ENCODE results near the gene TESPA1.
"Not testable (repeated sequence)": the region's sequence is repeated elsewhere in the genome, so short reads cannot be mapped to it uniquely, and the experiment has no call there.

The TESPA1 gene

DNA sequence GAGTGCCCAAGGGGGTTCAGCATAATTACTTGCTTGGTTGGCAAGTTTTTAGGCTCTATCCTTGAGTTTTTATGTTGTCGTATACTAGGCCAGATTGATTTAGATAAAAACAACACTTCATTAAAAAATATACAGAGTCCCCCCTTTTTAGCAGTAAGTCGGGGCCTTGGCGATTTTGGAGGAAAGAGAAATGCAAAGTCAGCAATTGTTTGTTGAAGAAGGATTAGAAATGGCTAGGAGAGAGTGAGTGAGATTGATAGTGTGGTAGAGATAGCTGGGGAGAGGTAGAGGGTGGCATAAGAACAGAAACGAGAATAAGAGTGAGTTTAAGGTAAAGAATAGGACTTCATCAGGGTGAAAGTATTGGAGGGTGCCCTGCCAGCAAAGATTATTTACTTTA lies 41.3 kb downstream of the TESPA1 start:
- H3K4me3 ChIP-seq (ENCODE audit: low read length); H3K9ac ChIP-seq (ENCODE audit: low read depth, low read length); H3K36me3 ChIP-seq (ENCODE audit: insufficient read depth, low read length); H3K27me3 ChIP-seq (ENCODE audit: insufficient read depth, low read length); H3K4me1 ChIP-seq (ENCODE audit: insufficient read depth, low read length); H3K9me3 ChIP-seq (ENCODE audit: insufficient read depth, low read depth, low read length); H3K27ac ChIP-seq (ENCODE audit: low read depth, low read length): not testable (repeated sequence)
- 92% methylated on average over 3 of the region's 4 CpGs for WGBS

DNA sequence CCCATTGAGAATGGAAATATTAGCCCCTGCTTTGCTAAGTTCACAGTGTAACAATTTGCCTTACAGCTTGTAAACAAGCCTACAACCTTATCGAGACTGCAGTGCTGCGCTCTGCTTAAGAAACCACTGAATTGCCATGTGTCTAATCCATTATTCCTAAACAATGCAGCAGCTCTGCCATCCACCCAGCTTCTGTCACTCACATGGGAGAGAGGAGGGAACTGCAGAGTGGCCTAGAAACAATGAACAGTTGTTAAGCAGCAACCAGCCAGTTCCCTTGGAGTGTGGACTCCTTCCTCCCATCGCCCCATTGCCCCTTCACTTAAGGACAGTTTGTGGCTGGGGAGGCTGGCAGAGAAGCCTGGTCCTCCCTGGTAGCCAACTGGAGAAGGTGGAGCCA lies 42.9 kb downstream of the TESPA1 start:
- Histone ChIP-seq H3K9me3 (ENCODE audit: insufficient read depth, low read depth, low read length) (no peaks in the 10 kb centered on the region), H3K36me3 (ENCODE audit: insufficient read depth, low read length) (no peaks in the 10 kb centered on the region), H3K4me1 (ENCODE audit: insufficient read depth, low read length) (peaks cover 8% of the 10 kb centered on the region; the same call in 1 of the 2 replicates), H3K9ac (ENCODE audit: low read depth, low read length) (no peak overlapping the region), H3K4me3 (ENCODE audit: low read length) (no peak overlapping the region), H3K27ac (ENCODE audit: low read depth, low read length) (no peak overlapping the region), H3K27me3 (ENCODE audit: insufficient read depth, low read length) (no peaks in the 10 kb centered on the region)
- 94% methylated on average over 2 of the region's 3 CpGs for WGBS

DNA sequence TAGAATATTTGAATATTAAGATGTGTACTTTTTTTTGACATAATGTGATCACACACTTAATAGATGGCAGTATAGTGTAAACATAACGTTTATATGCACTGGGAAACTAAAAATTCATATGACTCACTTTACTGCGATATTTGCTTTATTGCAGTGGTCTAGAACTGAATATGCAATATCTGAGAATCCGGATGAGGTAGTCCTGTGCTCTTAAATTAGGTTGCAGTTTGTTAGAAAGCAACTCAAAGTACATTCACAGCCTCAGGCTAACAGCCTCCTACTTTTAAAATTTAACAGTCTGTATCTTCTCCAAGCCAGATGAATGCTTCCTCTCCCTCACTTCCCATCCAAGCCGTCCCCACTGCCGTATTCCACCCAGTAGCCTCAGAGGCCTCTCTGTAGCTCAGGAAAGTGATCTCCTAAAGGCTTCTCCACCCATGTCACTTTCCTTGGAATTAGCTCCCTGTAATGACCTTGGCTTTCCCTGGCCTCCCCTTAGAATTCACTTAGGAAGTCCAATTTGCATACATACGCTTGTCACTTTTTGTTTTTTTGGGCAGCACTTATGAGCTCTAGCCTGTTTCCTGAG lies 43.7 kb downstream of the TESPA1 start:
- no peak overlapping the region for H3K4me3 ChIP-seq (ENCODE audit: low read length)
- no peak overlapping the region for H3K9ac ChIP-seq (ENCODE audit: low read depth, low read length)
- H3K27ac ChIP-seq (ENCODE audit: low read depth, low read length), result no peak overlapping the region
- H3K4me1 ChIP-seq (ENCODE audit: insufficient read depth, low read length), result peaks cover 8% of the 10 kb centered on the region; the same call in 1 of the 2 replicates
- no peaks in the 10 kb centered on the region for H3K9me3 ChIP-seq (ENCODE audit: insufficient read depth, low read depth, low read length)
- no peaks in the 10 kb centered on the region for H3K27me3 ChIP-seq (ENCODE audit: insufficient read depth, low read length)
- WGBS, result 84% methylated on average over 5 of the region's 6 CpGs
- H3K36me3 ChIP-seq (ENCODE audit: insufficient read depth, low read length), result no peaks in the 10 kb centered on the region

GRCh38 chr12:54937929-54938328 lies 46.6 kb downstream of the TESPA1 start:
- H3K27me3 ChIP-seq (ENCODE audit: insufficient read depth, low read length), result no peaks in the 10 kb centered on the region
- peaks cover 8% of the 10 kb centered on the region; the same call in 1 of the 2 replicates for H3K4me1 ChIP-seq (ENCODE audit: insufficient read depth, low read length)
- no peak overlapping the region for H3K4me3 ChIP-seq (ENCODE audit: low read length)
- 97% methylated on average over 2 of the region's 2 CpGs for WGBS
- H3K9ac ChIP-seq (ENCODE audit: low read depth, low read length), result no peak overlapping the region
- no peaks in the 10 kb centered on the region for H3K9me3 ChIP-seq (ENCODE audit: insufficient read depth, low read depth, low read length)
- H3K27ac ChIP-seq (ENCODE audit: low read depth, low read length), result no peak overlapping the region
- H3K36me3 ChIP-seq (ENCODE audit: insufficient read depth, low read length), result no peaks in the 10 kb centered on the region

GRCh38 chr12:54937376-54937775 lies 47.2 kb downstream of the TESPA1 start:
- peaks cover 8% of the 10 kb centered on the region; the same call in 1 of the 2 replicates for H3K4me1 ChIP-seq (ENCODE audit: insufficient read depth, low read length)
- H3K27ac ChIP-seq (ENCODE audit: low read depth, low read length), result no peak overlapping the region

GRCh38 chr12:54936736-54937135 lies 47.8 kb downstream of the TESPA1 start:
- Histone ChIP-seq H3K27ac (ENCODE audit: low read depth, low read length) (no peak overlapping the region), H3K27me3 (ENCODE audit: insufficient read depth, low read length) (no peaks in the 10 kb centered on the region), H3K9ac (ENCODE audit: low read depth, low read length) (no peak overlapping the region), H3K9me3 (ENCODE audit: insufficient read depth, low read depth, low read length) (no peaks in the 10 kb centered on the region), H3K36me3 (ENCODE audit: insufficient read depth, low read length) (no peaks in the 10 kb centered on the region), H3K4me1 (ENCODE audit: insufficient read depth, low read length) (peaks cover 4% of the 10 kb centered on the region; the same call in 1 of the 2 replicates), H3K4me3 (ENCODE audit: low read length) (no peak overlapping the region)
- WGBS, result 71% methylated on average over 3 of the region's 3 CpGs

More at GRCh38 chr12:54937376-54937775, 47.2 kb downstream of the TESPA1 start:
- Histone ChIP-seq H3K9ac (ENCODE audit: low read depth, low read length) (no peak overlapping the region), H3K27me3 (ENCODE audit: insufficient read depth, low read length) (no peaks in the 10 kb centered on the region), H3K9me3 (ENCODE audit: insufficient read depth, low read depth, low read length) (no peaks in the 10 kb centered on the region), H3K4me3 (ENCODE audit: low read length) (no peak overlapping the region), H3K36me3 (ENCODE audit: insufficient read depth, low read length) (no peaks in the 10 kb centered on the region)

DNA sequence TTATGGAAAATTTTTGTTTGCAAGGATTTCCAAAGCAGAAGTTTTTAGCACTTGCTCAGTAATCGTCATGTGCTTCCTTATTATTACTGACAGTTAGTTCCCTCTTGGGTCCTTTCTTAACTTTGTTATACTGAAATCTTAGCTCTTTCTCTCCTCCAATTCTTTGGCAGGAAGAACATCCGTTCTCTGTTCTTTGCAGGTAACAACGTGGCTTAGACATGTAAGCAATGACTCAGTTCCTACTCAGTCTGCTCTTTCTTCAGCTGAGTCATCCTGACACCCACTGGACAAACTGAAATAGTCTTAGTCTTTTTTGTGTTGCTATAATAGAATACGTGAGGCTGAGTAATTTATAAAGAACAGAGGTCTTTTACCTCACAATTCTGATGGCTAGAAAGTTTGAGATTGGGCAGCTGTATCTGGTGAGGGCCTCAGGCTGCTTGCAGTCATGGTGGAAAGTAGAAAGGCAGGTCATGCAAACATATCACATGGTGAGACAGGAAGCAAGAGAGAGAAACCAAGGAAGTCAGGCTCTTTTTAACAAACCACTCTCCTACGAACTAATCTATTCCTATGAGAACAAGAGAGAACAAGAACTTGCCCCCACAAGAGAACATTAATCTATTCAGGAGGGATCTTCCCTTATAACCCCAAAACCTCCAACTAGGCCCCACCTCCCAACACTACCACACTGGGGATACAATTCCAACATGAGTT lies 49.2 kb downstream of the TESPA1 start:
- 78% methylated on average over 5 of the region's 5 CpGs for WGBS
- no peaks in the 10 kb centered on the region for H3K4me1 ChIP-seq (ENCODE audit: insufficient read depth, low read length)
- H3K36me3 ChIP-seq (ENCODE audit: insufficient read depth, low read length), result no peaks in the 10 kb centered on the region
- no peak overlapping the region for H3K9ac ChIP-seq (ENCODE audit: low read depth, low read length)
- no peak overlapping the region for H3K27ac ChIP-seq (ENCODE audit: low read depth, low read length)
- no peak overlapping the region for H3K4me3 ChIP-seq (ENCODE audit: low read length)
- H3K27me3 ChIP-seq (ENCODE audit: insufficient read depth, low read length), result no peaks in the 10 kb centered on the region
- H3K9me3 ChIP-seq (ENCODE audit: insufficient read depth, low read depth, low read length), result no peaks in the 10 kb centered on the region

GRCh38 chr12:54934419-54934818 lies 50.1 kb downstream of the TESPA1 start:
- H3K4me3 ChIP-seq (ENCODE audit: low read length), result no peak overlapping the region
- H3K4me1 ChIP-seq (ENCODE audit: insufficient read depth, low read length), result no peaks in the 10 kb centered on the region
- no peak overlapping the region for H3K27ac ChIP-seq (ENCODE audit: low read depth, low read length)
- no peaks in the 10 kb centered on the region for H3K36me3 ChIP-seq (ENCODE audit: insufficient read depth, low read length)
- no peaks in the 10 kb centered on the region for H3K27me3 ChIP-seq (ENCODE audit: insufficient read depth, low read length)
- H3K9ac ChIP-seq (ENCODE audit: low read depth, low read length), result no peak overlapping the region
- WGBS, result 100% methylated on average over 1 of the region's 1 CpG
- H3K9me3 ChIP-seq (ENCODE audit: insufficient read depth, low read depth, low read length), result peaks cover 9% of the 10 kb centered on the region

GRCh38 chr12:54933376-54933775 lies 51.2 kb downstream of the TESPA1 start:
- Histone ChIP-seq H3K27me3 (ENCODE audit: insufficient read depth, low read length) (no peaks in the 10 kb centered on the region), H3K4me3 (ENCODE audit: low read length) (no peak overlapping the region), H3K27ac (ENCODE audit: low read depth, low read length) (no peak overlapping the region), H3K36me3 (ENCODE audit: insufficient read depth, low read length) (no peaks in the 10 kb centered on the region), H3K9me3 (ENCODE audit: insufficient read depth, low read depth, low read length) (peaks cover 12% of the 10 kb centered on the region), H3K4me1 (ENCODE audit: insufficient read depth, low read length) (no peaks in the 10 kb centered on the region), H3K9ac (ENCODE audit: low read depth, low read length) (no peak overlapping the region)
- 88% methylated on average over 1 of the region's 1 CpG for WGBS

DNA sequence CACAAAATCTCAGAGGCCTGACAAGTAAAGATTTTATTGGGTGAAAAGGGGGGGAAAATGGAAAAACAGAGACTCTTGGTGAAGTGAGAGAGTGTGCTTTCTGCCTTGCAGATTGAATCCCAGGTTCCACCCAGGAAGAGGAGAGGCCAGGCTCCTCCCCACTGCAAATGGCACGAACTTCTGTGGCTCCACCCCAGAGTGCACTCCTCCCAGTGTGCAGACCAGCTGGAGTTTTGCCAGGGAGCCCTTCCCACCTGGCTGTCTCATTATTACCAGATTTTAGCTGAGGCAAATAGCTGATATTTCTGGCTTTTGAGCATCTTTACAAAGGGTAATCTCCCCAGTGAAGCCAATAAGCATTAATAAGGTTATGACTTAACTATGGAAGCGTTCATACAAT lies 51.9 kb downstream of the TESPA1 start:
- WGBS, result 96% methylated on average over 2 of the region's 2 CpGs
- no peaks in the 10 kb centered on the region for H3K27me3 ChIP-seq (ENCODE audit: insufficient read depth, low read length)
- no peak overlapping the region for H3K27ac ChIP-seq (ENCODE audit: low read depth, low read length)
- H3K4me3 ChIP-seq (ENCODE audit: low read length), result no peak overlapping the region
- no peak overlapping the region for H3K9ac ChIP-seq (ENCODE audit: low read depth, low read length)
- peaks cover 14% of the 10 kb centered on the region for H3K9me3 ChIP-seq (ENCODE audit: insufficient read depth, low read depth, low read length)
- no peaks in the 10 kb centered on the region for H3K36me3 ChIP-seq (ENCODE audit: insufficient read depth, low read length)
- no peaks in the 10 kb centered on the region for H3K4me1 ChIP-seq (ENCODE audit: insufficient read depth, low read length)

DNA sequence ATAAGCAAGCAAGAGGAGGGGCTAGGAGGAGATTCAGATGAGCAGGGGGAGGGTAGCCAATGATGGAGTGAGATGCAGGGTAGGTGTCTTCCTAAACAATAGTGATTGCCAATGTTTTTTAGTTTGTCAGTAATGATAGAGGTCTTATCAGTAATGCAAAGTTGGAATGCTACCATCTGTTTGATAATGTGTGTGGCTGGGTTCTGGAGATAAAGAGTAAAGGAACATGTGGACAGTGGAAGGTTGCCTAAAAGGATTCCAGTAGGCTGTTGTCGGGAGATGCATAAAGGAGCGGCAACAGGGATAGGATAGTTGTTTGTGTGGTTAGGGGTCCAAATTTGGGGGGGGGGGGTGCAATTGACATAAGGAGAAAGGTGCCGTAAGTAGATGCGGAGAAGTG lies 52.5 kb downstream of the TESPA1 start:
- Histone ChIP-seq H3K4me1 (ENCODE audit: insufficient read depth, low read length) (no peaks in the 10 kb centered on the region), H3K9ac (ENCODE audit: low read depth, low read length) (no peak overlapping the region), H3K9me3 (ENCODE audit: insufficient read depth, low read depth, low read length) (peaks cover 17% of the 10 kb centered on the region), H3K27me3 (ENCODE audit: insufficient read depth, low read length) (no peaks in the 10 kb centered on the region), H3K36me3 (ENCODE audit: insufficient read depth, low read length) (no peaks in the 10 kb centered on the region), H3K4me3 (ENCODE audit: low read length) (no peak overlapping the region), H3K27ac (ENCODE audit: low read depth, low read length) (no peak overlapping the region)
- 99% methylated on average over 4 of the region's 4 CpGs for WGBS

Measured in HUES64 (cell line).